ENCODE measurements around the gene NT5C1B.

DNA sequence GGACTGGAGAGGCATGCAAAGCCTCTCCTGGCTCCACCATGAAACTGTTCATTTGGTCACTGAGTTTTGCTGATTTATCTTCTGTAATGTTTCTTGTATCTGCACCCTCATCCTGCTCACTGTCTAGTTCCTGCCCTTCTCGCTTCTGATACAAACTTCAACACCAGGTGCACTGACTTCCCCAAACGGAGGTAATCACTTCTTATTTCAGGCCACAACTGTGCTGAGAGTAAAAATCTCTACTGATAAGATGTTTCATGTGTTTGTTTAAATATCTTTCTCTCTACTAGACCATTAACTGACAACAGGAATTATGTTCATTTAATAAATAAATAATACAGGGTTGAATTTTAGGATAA is 10.9 kb upstream of the NT5C1B start:
- TF ChIP-seq, protein P1, sequence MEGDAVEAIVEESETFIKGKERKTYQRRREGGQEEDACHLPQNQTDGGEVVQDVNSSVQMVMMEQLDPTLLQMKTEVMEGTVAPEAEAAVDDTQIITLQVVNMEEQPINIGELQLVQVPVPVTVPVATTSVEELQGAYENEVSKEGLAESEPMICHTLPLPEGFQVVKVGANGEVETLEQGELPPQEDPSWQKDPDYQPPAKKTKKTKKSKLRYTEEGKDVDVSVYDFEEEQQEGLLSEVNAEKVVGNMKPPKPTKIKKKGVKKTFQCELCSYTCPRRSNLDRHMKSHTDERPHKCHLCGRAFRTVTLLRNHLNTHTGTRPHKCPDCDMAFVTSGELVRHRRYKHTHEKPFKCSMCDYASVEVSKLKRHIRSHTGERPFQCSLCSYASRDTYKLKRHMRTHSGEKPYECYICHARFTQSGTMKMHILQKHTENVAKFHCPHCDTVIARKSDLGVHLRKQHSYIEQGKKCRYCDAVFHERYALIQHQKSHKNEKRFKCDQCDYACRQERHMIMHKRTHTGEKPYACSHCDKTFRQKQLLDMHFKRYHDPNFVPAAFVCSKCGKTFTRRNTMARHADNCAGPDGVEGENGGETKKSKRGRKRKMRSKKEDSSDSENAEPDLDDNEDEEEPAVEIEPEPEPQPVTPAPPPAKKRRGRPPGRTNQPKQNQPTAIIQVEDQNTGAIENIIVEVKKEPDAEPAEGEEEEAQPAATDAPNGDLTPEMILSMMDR (IDR thresholded peaks at IDR 0.05), result no peak
- TF ChIP-seq POLR2A (IDR thresholded peaks at IDR 0.05), result no peak

All from Peyer's patch (tissue), 4 donors.